ENCODE data around the gene TRIL. TPM values are rescaled to one million over a fixed set of nuclear protein-coding genes. Genes with fewer than 3 reads are reported as not detected.

Gene TRIL
- total and polyA plus RNA-seq, 2 donors (not counting 3 experiments of a cell fraction or from before 2014, with no cell fraction given): 0.52 to 1.8 TPM

GRCh38 chr7:28998105-28998504, 40.0 kb upstream of the TRIL start:
- H3K27me3 ChIP-seq (ENCODE audit: control insufficient read depth in 2 of 2, insufficient read depth in 2 of 2, low read length in 2 of 2): peaks cover 15 to 19% of the 10 kb centered on the region in 2 experiments
- H3K9me1 ChIP-seq (replicated peaks; ENCODE audit: control insufficient read depth, extremely low read depth, insufficient read depth, low read length): no peaks in the 10 kb centered on the region
- H3K79me2 ChIP-seq (ENCODE audit: control insufficient read depth, insufficient read depth, low read length): no peaks in the 10 kb centered on the region
- CTCF ChIA-PET: interaction anchor here (0.9 to 1.7 kb wide), 3 partner anchors 101 to 109 kb away, joined by 3 to 4 read pairs (median 3); no protein-coding TSS in a partner anchor
- no peaks in the 10 kb centered on the region for H3K36me3 ChIP-seq (ENCODE audit: control insufficient read depth in 2 of 2, extremely low read depth in 1 of 2, insufficient read depth in 2 of 2, low read length in 2 of 2)
- TF ChIP-seq POLR2AphosphoS5 (IDR thresholded peaks at IDR 0.05; ENCODE audit: insufficient read depth, low read depth, low read length) (no peak), CTCF (IDR thresholded peaks at IDR 0.05; ENCODE audit: extremely low read depth in 1 of 2, insufficient read depth in 1 of 2, low read depth in 1 of 2, low read length in 2 of 2) (no peak), MYC (IDR thresholded peaks at IDR 0.05; ENCODE audit: low read depth, low read length) (no peak), GATA2 (IDR thresholded peaks at IDR 0.05; ENCODE audit: insufficient read depth, insufficient read length, low read depth, low read length) (no peak), FOS (IDR thresholded peaks at IDR 0.05; ENCODE audit: borderline replicate concordance, insufficient read depth, low read length) (no peak), POLR2A (IDR thresholded peaks at IDR 0.05; ENCODE audit: low read depth, low read length) (no peak), EZH2 (IDR thresholded peaks at IDR 0.05; ENCODE audit: borderline replicate concordance, low read depth, low read length, severe bottlenecking) (no peak), JUN (IDR thresholded peaks at IDR 0.05; ENCODE audit: borderline replicate concordance, insufficient read depth, insufficient read length, low read depth) (no peak)
- TF ChIP-seq, protein P1, sequence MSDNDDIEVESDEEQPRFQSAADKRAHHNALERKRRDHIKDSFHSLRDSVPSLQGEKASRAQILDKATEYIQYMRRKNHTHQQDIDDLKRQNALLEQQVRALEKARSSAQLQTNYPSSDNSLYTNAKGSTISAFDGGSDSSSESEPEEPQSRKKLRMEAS (IDR thresholded peaks at IDR 0.05; ENCODE audit: insufficient read depth, insufficient read length): no peak
- DNase-seq (ENCODE audit: low read depth, low spot score): no peak
- no peaks in the 10 kb centered on the region for H3K4me1 ChIP-seq (ENCODE audit: control insufficient read depth, extremely low read depth, insufficient read depth, low read length)
- no peak overlapping the region for H3K4me3 ChIP-seq (replicated peaks in 1 of 3; ENCODE audit: insufficient read depth in 1 of 3, low read depth in 1 of 3, low read length in 3 of 3)
- no peaks in the 10 kb centered on the region for H3K9me3 ChIP-seq (replicated peaks; ENCODE audit: control insufficient read depth, insufficient read depth, low read length)
- H3K9ac ChIP-seq (replicated peaks; ENCODE audit: extremely low read depth, insufficient read depth, low read length): no peak overlapping the region
- intact Hi-C loops (cut with micrococcal nuclease): no loop called here
- POLR2A ChIA-PET: no interaction called here
- BruUV-seq (replicated peaks): no TSS peak
- dilution Hi-C loops (cut with MboI; ENCODE audit: extremely low pct_ligation_motif_present, low sequenced_read_pairs): no loop called here
- no peaks in the 10 kb centered on the region for H4K20me1 ChIP-seq (replicated peaks; ENCODE audit: control insufficient read depth, extremely low read depth, insufficient read depth, low read length)
- H2AFZ ChIP-seq (ENCODE audit: low read depth, low read length): no peak overlapping the region
- no peak overlapping the region for H3K4me2 ChIP-seq (ENCODE audit: insufficient read depth, low read length)
- H3K27ac ChIP-seq (ENCODE audit: insufficient read depth, low read depth, low read length): no peak overlapping the region
- no peak for FAIRE-seq

Data from endothelial cell of umbilical vein (primary cell).